Esophagus muscularis mucosa (tissue), 4 donors: Measurements from ENCODE around the gene LSS.

Experiments used
- EP300 ChIP-seq: sonication (generic); formaldehyde crosslinking; IDR thresholded peaks from one replicate; pipeline ENCODE4 v1.6.1; 2017; ENCODE audit warnings: antibody characterized with exemption
- POLR2A ChIP-seq: fragments of 450-650 bp; IDR thresholded peaks from one replicate; pipeline ENCODE4 v1.6.1; 2017; ENCODE audit warnings: antibody characterized with exemption, moderate library complexity, mild to moderate bottlenecking, low read depth
- POLR2AphosphoS5 ChIP-seq, 2 donors: sonication (generic); formaldehyde crosslinking; IDR thresholded peaks; one replicate each; pipeline ENCODE4 v1.6.1; 2017; ENCODE audit warnings: antibody characterized with exemption in 2 of 2
- TF ChIP-seq, protein P1 (sequence below), 3 experiments: fragments of 200-600 bp in 2 of 3; fragments of 450-650 bp in 1 of 3; sonication (generic) in 2 of 3; IDR thresholded peaks; one replicate each; pipeline ENCODE4 v1.5.1; 2017 to 2019; ENCODE audit warnings: antibody characterized with exemption in 3 of 3, mild to moderate bottlenecking in 2 of 3, moderate library complexity in 1 of 3

DNA sequence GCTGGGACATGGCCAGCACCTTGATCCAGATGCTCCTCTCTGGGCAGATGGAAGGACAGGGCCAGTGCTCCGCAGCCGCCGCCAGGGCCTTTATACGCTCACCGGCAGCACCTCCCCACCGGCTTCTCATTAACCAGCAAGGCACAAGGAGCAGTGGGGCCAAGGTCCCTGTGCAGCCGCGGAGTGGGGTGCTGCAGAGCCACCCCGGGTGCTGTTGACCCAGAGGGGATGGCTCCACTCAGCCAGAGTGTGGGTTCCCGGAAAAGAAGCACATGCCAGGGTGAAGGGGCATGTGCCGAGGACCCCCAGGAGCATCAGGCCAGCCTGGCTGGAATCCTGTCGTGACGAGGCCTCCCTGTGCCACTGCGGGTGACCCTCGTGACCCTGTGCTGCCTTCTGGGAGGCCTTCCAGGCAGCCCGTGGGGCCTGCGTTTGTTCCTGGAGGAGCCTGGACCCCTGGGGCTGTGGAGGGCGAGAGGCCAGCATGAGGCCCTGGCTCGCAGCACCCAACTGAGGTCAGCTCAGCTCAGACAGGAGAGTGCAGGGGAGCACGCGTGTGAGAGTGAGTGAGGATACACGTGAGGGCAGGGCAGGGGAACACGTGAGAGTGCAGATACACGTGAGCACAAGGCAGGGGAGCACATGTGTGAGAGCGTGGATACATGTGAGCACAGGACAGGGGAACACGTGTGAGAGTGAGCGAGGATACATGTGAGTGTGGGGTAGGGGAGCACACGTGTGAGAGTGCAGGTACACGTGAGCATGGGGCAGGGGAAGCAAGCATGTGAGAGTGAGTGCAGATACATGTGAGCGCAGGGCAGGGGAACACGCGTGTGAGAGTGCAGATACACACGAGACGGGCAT lies 72.8 kb downstream of the LSS start, which contains the start of gene FTCD:
- TF ChIP-seq, protein P1, sequence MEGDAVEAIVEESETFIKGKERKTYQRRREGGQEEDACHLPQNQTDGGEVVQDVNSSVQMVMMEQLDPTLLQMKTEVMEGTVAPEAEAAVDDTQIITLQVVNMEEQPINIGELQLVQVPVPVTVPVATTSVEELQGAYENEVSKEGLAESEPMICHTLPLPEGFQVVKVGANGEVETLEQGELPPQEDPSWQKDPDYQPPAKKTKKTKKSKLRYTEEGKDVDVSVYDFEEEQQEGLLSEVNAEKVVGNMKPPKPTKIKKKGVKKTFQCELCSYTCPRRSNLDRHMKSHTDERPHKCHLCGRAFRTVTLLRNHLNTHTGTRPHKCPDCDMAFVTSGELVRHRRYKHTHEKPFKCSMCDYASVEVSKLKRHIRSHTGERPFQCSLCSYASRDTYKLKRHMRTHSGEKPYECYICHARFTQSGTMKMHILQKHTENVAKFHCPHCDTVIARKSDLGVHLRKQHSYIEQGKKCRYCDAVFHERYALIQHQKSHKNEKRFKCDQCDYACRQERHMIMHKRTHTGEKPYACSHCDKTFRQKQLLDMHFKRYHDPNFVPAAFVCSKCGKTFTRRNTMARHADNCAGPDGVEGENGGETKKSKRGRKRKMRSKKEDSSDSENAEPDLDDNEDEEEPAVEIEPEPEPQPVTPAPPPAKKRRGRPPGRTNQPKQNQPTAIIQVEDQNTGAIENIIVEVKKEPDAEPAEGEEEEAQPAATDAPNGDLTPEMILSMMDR (IDR thresholded peaks at IDR 0.05): no peak
- TF ChIP-seq POLR2A (no peak), EP300 (no peak), POLR2AphosphoS5 (IDR thresholded peaks at IDR 0.05) (no peak)
